HepG2 (cell line): ENCODE data around the gene DEFB124. TPM values are rescaled to one million over a fixed set of nuclear protein-coding genes. Genes with fewer than 3 reads are reported as not detected.

ENCODE experiments used
- AKAP8 ChIP-seq: sonication (generic); formaldehyde crosslinking; IDR thresholded peaks from 2 replicates; pipeline ENCODE4 v1.5.1; 2020; ENCODE audit warnings: mild to moderate bottlenecking, missing genetic modification reagents
- DNMT1 ChIP-seq: sonication (generic); formaldehyde crosslinking; IDR thresholded peaks from 2 replicates; pipeline ENCODE4 v1.5.1; 2020; ENCODE audit warnings: mild to moderate bottlenecking, missing genetic modification reagents
- ELF3 ChIP-seq: IDR thresholded peaks from 2 replicates; pipeline ENCODE4 v1.6.1; 2016; ENCODE audit warnings: missing genetic modification reagents, missing compliant biosample characterization
- EZH2 ChIP-seq: conservative IDR thresholded peaks from 2 replicates; pipeline ENCODE4 v1.6.1; 2012; ENCODE audit warnings: mild to moderate bottlenecking, low read depth, low read length, moderate library complexity
- HNRNPL ChIP-seq: fragments of 200-400 bp; formaldehyde crosslinking; IDR thresholded peaks from 2 replicates; pipeline ENCODE4 v1.6.1; 2017; ENCODE audit warnings: mild to moderate bottlenecking, low read depth, low read length
- MXD1 ChIP-seq: sonication (generic); formaldehyde crosslinking; IDR thresholded peaks from 2 replicates; pipeline ENCODE4 v1.4.0; 2020; ENCODE audit warnings: mild to moderate bottlenecking, missing genetic modification reagents
- NR2F6 ChIP-seq, 2 experiments: IDR thresholded peaks; 2 replicates each; pipeline ENCODE4 v1.6.1; 2016; ENCODE audit warnings: antibody characterized with exemption in 1 of 2, mild to moderate bottlenecking in 1 of 2
- PAXIP1 ChIP-seq: sonication (generic); formaldehyde crosslinking; conservative IDR thresholded peaks from 2 replicates; pipeline ENCODE4 v1.4.0; 2020; ENCODE audit warnings: mild to moderate bottlenecking, missing genetic modification reagents, moderate library complexity
- PHF5A ChIP-seq: IDR thresholded peaks from one replicate; pipeline ENCODE4 v1.6.1; 2018; ENCODE audit warnings: low read depth, missing genetic modification reagents; ENCODE audit not compliant: unreplicated experiment
- REXO4 ChIP-seq: sonication (generic); formaldehyde crosslinking; IDR thresholded peaks from 2 replicates; pipeline ENCODE4 v1.8.0; 2022; ENCODE audit warnings: missing genetic modification reagents, mild to moderate bottlenecking, borderline replicate concordance
- ZBTB3 ChIP-seq: sonication (generic); formaldehyde crosslinking; IDR thresholded peaks from 2 replicates; pipeline ENCODE4 v1.4.0; 2020; ENCODE audit warnings: low read depth, mild to moderate bottlenecking, moderate library complexity, missing genetic modification reagents, borderline replicate concordance
- ZBTB34 ChIP-seq: sonication (generic); formaldehyde crosslinking; IDR thresholded peaks from 2 replicates; pipeline ENCODE4 v1.8.0; 2022; ENCODE audit warnings: mild to moderate bottlenecking, missing genetic modification reagents
- ZFX ChIP-seq: sonication (generic); formaldehyde crosslinking; IDR thresholded peaks from 2 replicates; pipeline ENCODE4 v1.4.0; 2020; ENCODE audit warnings: mild to moderate bottlenecking, low read depth, missing genetic modification reagents, moderate library complexity
- ZNF12 ChIP-seq: sonication (generic); formaldehyde crosslinking; IDR thresholded peaks from 2 replicates; pipeline ENCODE4 v1.5.0; 2020; ENCODE audit warnings: missing genetic modification reagents
- ZNF138 ChIP-seq: sonication (generic); formaldehyde crosslinking; IDR thresholded peaks from 2 replicates; pipeline ENCODE4 v1.5.0; 2020; ENCODE audit warnings: mild to moderate bottlenecking, low read depth, missing genetic modification reagents
- ZNF30 ChIP-seq: sonication (generic); formaldehyde crosslinking; IDR thresholded peaks from 2 replicates; pipeline ENCODE4 v1.5.0; 2020; ENCODE audit warnings: mild to moderate bottlenecking, missing genetic modification reagents
- ZNF691 ChIP-seq: sonication (generic); formaldehyde crosslinking; IDR thresholded peaks from 2 replicates; pipeline ENCODE4 v1.4.0; 2020; ENCODE audit warnings: missing genetic modification reagents, low read depth, mild to moderate bottlenecking, borderline replicate concordance
- ZNF776 ChIP-seq: sonication (generic); formaldehyde crosslinking; IDR thresholded peaks from 2 replicates; pipeline ENCODE4 v1.4.0; 2020; ENCODE audit warnings: mild to moderate bottlenecking, missing genetic modification reagents
- polyA plus RNA-seq, 8 experiments: library from polyadenylated mRNA; depleted of rRNA in 3 of 8; stranded (reverse) in 7 of 8; unstranded in 1 of 8; fragments of >200 nt; fragmentation: Illumina TruSeq in 4 of 8; extraction: Trizol in 4 of 8; gene quantifications; 2 replicates each; pipeline versions ENCODE4 v1.2.1 to v1.2.3, GENCODE V29; 2011 to 2016; ENCODE audit warnings: low read depth in 4 of 8, missing spikeins in 1 of 8, mixed read lengths in 1 of 8; ENCODE audit not compliant: insufficient read depth in 1 of 8
- total RNA-seq, 5 experiments: library from RNA; depleted of rRNA; stranded (reverse); fragments of >200 nt; fragmentation: Illumina TruSeq; extraction: Trizol; gene quantifications; 2 replicates each; pipeline ENCODE4 v1.2.3, GENCODE V29; 2016; ENCODE audit warnings: low read depth in 1 of 5
- TF ChIP-seq, protein P1 (sequence below): sonication (generic); formaldehyde crosslinking; IDR thresholded peaks from 2 replicates; pipeline ENCODE4 v1.4.0; 2020; ENCODE audit warnings: mild to moderate bottlenecking, missing genetic modification reagents
- TF ChIP-seq, protein P2 (sequence below): sonication (generic); formaldehyde crosslinking; IDR thresholded peaks from 2 replicates; pipeline ENCODE4 v1.8.0; 2022; ENCODE audit warnings: mild to moderate bottlenecking, missing genetic modification reagents, moderate library complexity

Gene DEFB124
- total and polyA plus RNA-seq, 2 of the 13 experiments (the other 11 are each of a cell fraction or from before 2014, with no cell fraction given) = not detected

DNA sequence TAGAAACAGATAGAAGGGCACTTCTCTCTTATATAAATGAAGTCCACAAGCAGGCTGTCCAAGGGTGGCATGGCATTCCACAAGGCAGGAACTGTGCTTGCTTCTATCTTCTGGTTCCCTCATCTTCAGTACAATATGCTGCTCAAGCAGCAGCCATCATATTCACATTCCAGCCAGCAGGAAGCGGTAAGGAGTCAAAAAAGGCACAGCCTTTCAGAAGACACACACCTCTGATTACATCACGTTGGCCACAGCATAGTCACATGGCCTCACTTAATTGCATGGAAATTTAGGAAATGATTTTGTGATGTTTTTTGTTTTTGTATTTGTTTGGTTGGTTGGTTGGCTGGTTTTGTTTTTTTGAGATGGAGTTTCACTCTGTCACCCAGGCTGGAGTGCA, 19.2 kb upstream of the DEFB124 start (continued):
- TF ChIP-seq PHF5A (CRISPR knock-in tag) = no peak
- TF ChIP-seq, protein P1, sequence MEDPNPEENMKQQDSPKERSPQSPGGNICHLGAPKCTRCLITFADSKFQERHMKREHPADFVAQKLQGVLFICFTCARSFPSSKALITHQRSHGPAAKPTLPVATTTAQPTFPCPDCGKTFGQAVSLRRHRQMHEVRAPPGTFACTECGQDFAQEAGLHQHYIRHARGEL (CRISPR knock-in tag) = no peak
- no peak for TF ChIP-seq AKAP8 (CRISPR knock-in tag)
- TF ChIP-seq ZBTB3 (CRISPR knock-in tag) = no peak
- no peak for TF ChIP-seq ZNF776 (CRISPR knock-in tag)
- TF ChIP-seq ZNF12 (CRISPR knock-in tag) = no peak
- TF ChIP-seq ELF3 = no peak
- no peak for TF ChIP-seq REXO4 (CRISPR knock-in tag)
- TF ChIP-seq HNRNPL = no peak
- TF ChIP-seq NR2F6 (IDR thresholded peaks at IDR 0.05) = no peak
- TF ChIP-seq NR2F6 (CRISPR knock-in tag; IDR thresholded peaks at IDR 0.05) = no peak
- TF ChIP-seq, protein P2, sequence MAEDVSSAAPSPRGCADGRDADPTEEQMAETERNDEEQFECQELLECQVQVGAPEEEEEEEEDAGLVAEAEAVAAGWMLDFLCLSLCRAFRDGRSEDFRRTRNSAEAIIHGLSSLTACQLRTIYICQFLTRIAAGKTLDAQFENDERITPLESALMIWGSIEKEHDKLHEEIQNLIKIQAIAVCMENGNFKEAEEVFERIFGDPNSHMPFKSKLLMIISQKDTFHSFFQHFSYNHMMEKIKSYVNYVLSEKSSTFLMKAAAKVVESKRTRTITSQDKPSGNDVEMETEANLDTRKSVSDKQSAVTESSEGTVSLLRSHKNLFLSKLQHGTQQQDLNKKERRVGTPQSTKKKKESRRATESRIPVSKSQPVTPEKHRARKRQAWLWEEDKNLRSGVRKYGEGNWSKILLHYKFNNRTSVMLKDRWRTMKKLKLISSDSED (CRISPR knock-in tag) = no peak
- TF ChIP-seq DNMT1 (CRISPR knock-in tag) = no peak
- TF ChIP-seq ZFX (CRISPR knock-in tag) = no peak
- no peak for TF ChIP-seq EZH2
- TF ChIP-seq ZNF138 (CRISPR knock-in tag) = no peak
- TF ChIP-seq MXD1 = no peak
- TF ChIP-seq PAXIP1 (CRISPR knock-in tag) = no peak
- no peak for TF ChIP-seq ZNF691 (CRISPR knock-in tag)
- TF ChIP-seq ZBTB34 (CRISPR knock-in tag) = 0 out of 2 replicates have a peak, but pooled peaks have one; percentile 25
- no peak for TF ChIP-seq ZNF30
